GM12873 (cell line): Measurements from ENCODE around the gene PTH1R.

Experiments
- TF ChIP-seq, protein P1 (sequence below): IDR thresholded peaks from 2 replicates; pipeline ENCODE4 v1.5.1; 2012; ENCODE audit warnings: low read depth, mild to moderate bottlenecking, moderate library complexity, low read length, control low read depth; ENCODE audit not compliant: insufficient read depth; ENCODE audit errors: missing control alignments

The PTH1R gene

DNA sequence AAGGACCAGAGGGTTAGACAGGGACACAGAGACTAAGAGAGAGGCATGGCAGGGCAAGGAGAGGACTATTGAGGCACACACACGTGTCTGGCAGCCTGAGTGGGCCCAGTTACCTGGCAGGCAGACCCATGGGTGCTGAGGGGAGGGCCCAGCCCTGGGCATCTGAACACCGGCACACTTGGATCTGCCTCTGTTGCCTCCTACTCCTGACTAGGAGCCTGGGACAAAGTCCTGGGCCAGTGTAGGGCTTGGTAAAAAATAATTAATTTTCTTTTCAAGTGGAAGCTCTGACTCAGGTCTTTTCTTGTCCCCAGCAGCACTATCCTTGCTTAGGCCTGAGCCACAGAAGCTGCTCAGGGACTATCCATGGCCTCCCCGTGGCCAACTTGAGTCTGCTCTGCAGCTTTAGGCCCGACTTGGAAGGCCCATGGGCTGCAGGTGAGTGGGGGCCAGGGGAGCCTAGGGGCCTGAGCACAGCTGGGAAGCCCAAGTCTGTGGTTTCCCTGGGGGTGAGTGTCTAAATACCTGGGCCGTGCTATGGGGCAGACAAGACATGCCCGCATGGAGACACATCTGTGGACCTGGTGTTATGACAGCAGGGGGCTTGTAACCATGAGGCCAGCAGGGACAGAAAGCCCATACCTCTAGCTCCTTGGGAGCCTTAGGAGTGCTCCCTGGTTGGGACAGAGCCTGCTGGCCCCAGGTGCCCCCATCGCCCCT is at the start of gene PTH1R:
Gene PTH1R, plus strand, starts transcription at position 316 of the 720 bp plus-strand sequence. CDS start 5,839 bp downstream, outside the sequence.
- TF ChIP-seq, protein P1, sequence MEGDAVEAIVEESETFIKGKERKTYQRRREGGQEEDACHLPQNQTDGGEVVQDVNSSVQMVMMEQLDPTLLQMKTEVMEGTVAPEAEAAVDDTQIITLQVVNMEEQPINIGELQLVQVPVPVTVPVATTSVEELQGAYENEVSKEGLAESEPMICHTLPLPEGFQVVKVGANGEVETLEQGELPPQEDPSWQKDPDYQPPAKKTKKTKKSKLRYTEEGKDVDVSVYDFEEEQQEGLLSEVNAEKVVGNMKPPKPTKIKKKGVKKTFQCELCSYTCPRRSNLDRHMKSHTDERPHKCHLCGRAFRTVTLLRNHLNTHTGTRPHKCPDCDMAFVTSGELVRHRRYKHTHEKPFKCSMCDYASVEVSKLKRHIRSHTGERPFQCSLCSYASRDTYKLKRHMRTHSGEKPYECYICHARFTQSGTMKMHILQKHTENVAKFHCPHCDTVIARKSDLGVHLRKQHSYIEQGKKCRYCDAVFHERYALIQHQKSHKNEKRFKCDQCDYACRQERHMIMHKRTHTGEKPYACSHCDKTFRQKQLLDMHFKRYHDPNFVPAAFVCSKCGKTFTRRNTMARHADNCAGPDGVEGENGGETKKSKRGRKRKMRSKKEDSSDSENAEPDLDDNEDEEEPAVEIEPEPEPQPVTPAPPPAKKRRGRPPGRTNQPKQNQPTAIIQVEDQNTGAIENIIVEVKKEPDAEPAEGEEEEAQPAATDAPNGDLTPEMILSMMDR, result no peak

DNA sequence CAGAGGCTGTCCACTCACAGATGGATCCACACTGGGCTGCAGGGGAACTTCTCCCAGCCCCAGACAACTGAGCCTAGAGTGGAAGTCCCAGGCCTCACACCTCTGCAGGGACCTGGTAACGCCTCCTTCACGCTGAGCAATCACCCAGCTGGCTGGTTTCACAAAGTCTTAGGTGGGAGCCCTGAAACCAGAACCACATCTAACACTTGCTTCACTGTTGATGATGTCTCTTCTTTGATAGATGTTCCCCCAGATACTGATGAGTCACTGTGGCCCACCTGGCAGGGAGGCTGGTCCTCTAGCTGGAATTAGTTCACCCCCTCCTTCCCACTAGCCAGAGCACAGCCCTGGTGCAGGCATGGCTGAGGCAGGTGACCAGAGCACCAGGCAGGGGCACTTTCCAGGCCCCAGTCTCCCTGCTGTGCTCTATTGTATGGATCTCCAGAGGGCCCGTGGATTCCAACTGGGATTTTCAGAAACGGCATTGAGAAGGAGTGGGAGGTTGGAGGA is 47.8 kb upstream of the PTH1R start:
- TF ChIP-seq, protein P1, result no peak

GRCh38 chr3:46830801-46831200 is 46.7 kb upstream of the PTH1R start:
- TF ChIP-seq, protein P1, result no peak

DNA sequence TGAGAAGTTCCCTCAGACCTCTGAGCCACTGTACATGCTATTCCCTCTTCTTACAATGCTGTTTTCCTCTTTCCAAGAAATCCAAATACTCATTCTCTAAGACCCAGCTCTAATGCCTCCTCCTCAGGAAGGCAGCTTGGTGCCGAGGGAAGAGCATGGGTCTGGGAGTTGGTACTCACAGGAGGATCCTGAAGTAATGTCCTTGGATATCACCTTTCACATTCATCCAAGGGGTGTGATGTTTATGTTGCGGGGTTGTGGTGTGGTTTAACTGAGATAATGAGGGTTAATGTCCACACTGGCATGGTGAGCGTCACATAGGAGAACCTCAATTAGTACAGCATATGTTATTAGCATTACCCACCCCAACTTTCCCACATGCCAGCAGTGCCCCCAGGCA is 46.2 kb upstream of the PTH1R start:
- TF ChIP-seq, protein P1, result no peak

- TF ChIP-seq, protein P1, result no peak
Observed at GRCh38 chr3:46831841-46832240, 45.7 kb upstream of the PTH1R start.

- TF ChIP-seq, protein P1, result no peak
Observed at GRCh38 chr3:46833346-46834300, 43.9 kb upstream of the PTH1R start.

DNA sequence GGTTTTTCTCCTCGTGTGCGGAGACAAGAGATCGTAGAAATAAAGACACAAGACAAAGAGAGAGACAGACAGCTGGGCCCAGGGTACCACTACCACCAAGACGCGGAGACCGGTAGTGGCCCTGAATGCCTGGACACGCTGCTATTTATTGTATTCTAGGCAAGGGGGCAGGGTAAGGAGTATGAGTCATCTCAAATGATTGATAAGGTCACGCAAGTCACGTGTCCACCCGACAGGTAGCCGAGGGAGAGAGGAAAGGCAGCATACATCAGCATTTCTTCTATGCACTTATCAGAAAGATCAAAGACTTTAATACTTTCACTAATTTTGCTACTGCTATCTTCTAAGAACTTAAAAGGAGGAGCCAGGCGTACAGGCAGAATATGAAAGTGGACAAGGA is 42.5 kb upstream of the PTH1R start:
- TF ChIP-seq, protein P1, result no peak
